ENCODE results near the gene TEX54.

GRCh38 chr11:62851807-62852522, 19.3 kb upstream of the TEX54 start:
- no peak for TF ChIP-seq CTCF (conservative IDR thresholded peaks at IDR 0.05; ENCODE audit: low read length)
- TF ChIP-seq EZH2phosphoT487 (IDR thresholded peaks at IDR 0.05; ENCODE audit: borderline replicate concordance, low read depth, low read length): no peak

Measured in OCI-LY7 (cell line).